IPS-18c (cell line): Measurements from ENCODE around the gene PLA2G4A.

Experiments used
- H3K4me3 ChIP-seq: 2 replicates; pipeline ENCODE4 v1.7.0; 2013; ENCODE audit warnings: low read depth, mild to moderate bottlenecking, low read length, moderate library complexity; ENCODE audit not compliant: insufficient read depth
- H3K9me3 ChIP-seq: one replicate; pipeline ENCODE4 v1.6.1; 2013; ENCODE audit warnings: mild to moderate bottlenecking, low read length, moderate library complexity; ENCODE audit not compliant: control insufficient read depth, insufficient read depth

PLA2G4A gene

DNA sequence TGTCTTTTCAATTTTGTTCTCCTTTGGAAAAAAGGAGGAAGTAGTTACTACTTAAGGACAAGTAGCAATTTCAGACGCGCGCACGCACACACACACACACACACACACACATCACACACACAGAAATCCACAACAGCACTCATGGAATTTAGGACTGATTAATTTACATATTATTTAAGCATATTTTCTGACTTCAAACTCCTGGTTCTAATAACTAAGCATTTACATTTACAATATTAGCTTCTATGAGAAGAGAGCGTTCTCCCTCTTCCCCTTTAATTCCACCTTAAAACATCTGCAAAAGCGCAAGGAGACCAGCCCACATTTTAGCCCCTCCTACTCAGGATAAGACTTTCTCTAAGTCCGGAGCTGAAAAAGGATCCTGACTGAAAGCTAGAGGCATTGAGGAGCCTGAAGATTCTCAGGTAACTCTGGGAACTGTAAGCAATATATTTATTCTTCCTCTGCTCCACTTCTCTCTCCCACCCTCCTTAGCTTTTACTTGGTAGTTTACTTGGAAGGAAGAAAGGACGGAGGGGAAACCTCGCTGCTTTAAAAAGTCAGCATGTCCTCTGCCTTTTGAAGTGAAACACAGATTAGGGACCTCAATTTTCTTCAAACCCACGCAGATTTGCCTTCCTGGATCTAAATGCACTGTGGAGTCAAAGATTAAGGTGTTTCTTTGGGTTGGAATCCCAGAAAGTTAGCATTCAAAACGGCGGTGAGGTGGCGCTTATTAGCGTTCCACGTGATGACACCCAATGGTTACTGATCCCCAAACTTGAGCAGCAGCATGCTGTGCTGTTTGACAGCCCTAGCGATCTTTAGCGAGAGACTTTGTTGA lies at the start of gene PLA2G4A:
TSS of gene PLA2G4A (plus strand) at position 339 of the 844 bp plus-strand sequence. CDS start 25,406 bp downstream, outside the sequence.
- peak within 1 kb of the TSS; percentile 49 for H3K4me3 ChIP-seq
- H3K9me3 ChIP-seq = no peaks in the 10 kb centered on the region

DNA sequence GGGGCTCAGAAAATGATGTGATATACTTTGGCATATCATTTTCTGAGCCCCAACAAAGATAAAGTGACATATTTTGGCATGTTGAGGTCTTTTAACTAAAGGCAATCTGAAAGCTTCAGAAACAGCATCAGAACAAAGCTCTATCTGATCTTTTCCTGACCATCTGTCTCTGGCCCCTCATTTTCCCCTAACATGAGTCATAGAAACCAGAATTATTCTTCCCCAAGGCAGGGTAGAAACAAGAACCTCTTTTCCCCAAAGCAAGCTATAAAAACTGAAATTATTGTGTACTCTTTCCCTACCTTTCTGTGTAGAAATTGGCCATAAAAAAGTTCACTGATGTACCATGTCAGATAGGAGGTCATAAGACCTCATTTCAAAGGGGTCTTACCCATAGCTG lies 48.7 kb upstream of the PLA2G4A start:
- H3K4me3 ChIP-seq = no peak overlapping the region
- no peaks in the 10 kb centered on the region for H3K9me3 ChIP-seq

DNA sequence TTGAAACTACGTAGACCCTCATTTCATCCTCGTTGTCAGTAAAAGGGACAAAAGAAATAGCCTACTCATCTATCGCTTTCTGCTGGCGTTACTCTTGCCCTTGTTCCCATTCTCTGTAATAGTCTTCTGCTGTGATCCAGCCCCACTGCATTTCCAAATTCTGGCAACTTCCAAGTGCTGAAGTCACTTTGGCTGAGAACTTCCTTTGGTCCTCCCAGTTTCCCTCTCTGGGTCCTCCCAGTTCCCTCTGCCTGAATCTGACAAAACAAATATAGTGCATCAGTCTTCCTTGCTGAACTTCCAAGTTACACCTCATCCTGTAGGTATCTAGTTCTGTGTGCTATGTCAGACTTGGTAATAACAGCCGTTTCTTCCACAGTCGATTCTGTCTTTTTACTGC lies 47.0 kb upstream of the PLA2G4A start:
- no peaks in the 10 kb centered on the region for H3K9me3 ChIP-seq
- H3K4me3 ChIP-seq = no peak overlapping the region

DNA sequence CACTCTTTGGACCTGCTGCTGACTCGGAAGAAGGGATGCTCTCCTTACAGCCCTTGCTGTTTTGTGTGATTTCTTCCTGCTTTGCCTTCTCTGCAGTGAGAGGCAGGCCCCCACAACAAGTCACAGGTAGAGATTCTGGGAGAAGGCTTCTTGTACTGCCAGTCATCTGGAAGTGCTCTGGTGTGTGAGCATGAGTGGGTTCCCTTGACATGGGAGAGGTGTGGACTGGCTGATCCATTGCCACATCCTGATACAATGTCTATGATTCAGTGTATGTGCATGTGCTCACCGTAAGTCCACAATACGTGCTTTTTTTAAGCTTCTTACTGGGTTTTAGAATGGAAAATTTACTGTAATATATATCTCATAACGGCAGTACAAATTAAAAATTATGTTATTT lies 46.0 kb upstream of the PLA2G4A start:
- H3K9me3 ChIP-seq = no peaks in the 10 kb centered on the region
- no peak overlapping the region for H3K4me3 ChIP-seq

DNA sequence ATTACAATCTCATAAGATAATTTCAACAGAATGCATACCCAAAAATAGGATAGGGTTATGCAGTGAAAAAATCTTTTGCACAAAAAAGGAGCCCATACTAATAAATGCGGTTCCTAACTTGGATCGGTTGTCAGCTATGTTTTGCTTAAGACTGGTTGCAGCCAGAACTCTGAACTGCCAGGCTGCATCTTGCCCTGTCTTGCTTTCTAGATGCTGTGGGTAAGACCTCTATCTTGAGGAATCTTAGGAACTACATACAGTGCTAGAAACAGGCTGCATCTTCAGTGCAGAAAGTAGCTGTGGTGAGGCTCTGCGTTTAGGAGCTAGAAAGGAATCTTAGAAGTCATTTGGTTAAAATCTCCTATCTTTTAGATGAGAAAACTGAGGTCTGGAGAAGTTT lies 45.6 kb upstream of the PLA2G4A start:
- Histone ChIP-seq H3K4me3 (no peak overlapping the region), H3K9me3 (no peaks in the 10 kb centered on the region)

DNA sequence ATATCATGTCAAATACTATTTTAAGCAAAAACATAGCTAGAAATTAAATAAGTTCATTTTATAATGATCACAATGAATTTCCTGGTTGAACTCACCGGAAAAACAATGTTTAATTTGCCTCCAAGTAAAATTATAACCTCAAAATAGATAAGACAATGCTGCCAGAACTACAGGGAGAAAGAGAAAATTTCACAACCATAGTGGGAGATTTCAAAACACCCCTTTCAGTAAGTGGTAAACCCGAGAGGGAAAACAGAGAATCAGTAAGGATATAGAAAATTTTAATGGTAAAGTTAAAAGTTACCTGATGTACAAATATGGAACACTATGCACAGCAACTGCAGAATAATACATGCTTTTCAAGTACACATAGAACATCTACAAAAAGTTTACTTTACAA lies 43.2 kb upstream of the PLA2G4A start:
- Histone ChIP-seq H3K9me3 (no peaks in the 10 kb centered on the region), H3K4me3 (no peak overlapping the region)

DNA sequence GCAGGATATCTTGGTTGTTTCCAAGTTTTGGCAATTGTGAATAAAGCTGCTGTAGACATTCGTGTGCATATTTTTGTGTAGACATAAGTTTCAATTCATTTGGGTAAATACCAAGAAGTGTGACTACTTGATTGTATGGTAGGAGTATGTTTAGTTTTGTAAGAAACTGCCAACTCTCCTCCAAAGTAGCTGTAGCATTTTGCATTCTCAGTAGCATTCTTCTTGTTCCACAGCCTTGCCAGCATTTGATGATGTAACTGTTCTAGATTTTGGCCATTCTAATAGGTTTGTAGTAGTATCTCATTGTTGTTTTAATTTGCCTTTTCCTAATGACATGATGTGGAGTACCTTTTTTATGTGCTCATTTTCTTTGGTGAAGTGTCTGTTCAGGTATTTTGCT lies 38.6 kb upstream of the PLA2G4A start:
- Histone ChIP-seq H3K4me3 (no peak overlapping the region), H3K9me3 (no peaks in the 10 kb centered on the region)

DNA sequence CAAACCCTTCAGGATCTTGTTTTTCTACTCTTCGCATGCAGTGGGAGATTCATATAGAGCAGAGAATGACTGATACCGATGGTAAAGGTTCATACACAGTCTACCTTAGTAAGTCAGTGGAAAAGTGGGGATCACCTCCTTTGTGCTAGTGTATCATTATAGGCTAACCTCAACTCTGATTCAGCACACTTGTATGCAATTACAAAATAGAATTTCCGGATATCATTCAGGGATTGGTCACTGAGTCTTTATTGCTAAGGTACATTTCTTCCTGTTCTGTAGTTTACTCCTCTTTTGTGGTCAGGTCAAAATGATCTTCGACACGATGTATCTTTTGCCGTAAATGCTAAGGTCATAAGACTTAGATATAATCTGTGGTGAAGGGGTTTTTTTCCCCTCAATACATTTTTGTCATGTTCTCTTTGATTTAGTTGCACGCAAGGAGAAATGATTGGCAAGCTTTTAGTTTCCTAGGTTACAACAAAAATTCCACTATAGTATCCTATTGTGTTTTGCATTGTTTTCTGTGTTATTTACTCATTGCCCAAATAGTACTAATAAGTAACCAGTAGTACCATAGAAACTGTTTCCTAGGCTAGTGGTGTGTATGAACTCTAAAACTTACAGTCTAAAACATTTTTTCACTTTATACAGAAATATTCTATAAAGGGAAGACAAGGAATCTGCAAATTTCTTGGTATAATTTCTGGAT lies 35.7 kb upstream of the PLA2G4A start:
- Histone ChIP-seq H3K9me3 (no peaks in the 10 kb centered on the region), H3K4me3 (no peak overlapping the region)

DNA sequence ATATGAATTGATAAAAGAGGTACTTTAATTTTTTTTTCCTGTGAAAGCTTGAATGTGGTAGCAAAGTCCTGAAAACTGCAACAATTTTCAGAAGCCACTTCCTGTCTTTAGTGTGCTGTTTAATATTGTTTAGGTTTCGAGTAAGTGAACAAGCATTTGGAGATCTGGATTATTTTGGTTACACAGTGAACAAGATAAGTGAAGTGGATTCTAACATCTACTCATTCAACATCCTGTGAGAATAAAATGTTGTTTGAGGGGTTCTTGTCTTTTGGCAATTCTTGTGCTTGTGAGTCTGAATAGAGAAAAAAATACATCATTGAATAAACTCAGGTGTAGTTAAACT lies 35.2 kb upstream of the PLA2G4A start:
- H3K4me3 ChIP-seq = no peak overlapping the region
- no peaks in the 10 kb centered on the region for H3K9me3 ChIP-seq

DNA sequence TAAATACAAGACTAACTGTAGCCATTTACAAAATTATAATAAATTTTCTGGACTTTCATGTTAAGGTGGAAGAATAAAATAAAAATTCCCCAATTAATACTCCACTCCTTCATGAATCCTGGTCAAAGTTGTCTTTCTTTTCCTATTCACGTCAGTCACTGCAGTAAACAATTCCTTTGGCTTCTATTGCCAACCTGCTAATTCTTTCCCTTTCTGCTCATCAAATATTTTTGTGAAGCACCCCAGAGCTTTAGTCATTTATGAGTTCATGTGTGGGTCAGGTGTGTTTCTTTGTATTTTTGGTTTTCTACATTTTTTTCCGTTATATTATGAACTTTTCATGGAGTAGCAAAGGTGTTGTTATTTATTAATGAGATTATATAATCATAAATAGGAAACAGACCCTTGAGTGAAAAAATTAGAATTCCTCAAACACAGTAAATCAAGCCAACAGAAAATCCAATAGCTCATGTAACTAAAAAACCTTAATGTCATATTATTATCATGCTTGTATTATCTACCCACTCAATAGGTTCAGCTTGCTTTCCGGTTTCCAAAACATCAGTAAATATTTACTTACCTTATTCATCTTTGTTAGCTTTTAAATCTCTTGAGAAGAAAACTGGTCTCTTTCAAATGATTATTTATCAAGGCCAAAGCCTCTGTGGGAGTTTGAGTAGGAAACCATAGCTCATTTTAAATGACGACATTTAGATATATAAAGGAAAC lies 29.6 kb upstream of the PLA2G4A start:
- Histone ChIP-seq H3K4me3 (no peak overlapping the region), H3K9me3 (no peaks in the 10 kb centered on the region)

DNA sequence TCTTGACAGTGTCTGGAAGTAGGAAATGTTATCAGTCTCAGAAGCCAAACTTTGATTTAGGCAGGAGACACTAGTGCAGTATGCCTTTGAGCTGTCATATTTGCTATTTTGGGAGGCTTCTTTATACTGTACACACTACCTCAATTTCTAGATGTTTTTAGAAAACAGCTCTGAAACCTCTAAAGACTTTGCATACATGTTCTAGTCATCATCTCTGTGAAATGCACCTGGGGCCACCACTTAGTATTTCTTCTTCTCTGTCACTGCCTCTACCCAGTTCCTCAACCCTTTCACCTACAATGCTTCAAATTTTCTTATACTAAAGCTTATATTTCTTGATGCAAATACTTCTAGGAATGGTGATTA lies 29.1 kb upstream of the PLA2G4A start:
- H3K4me3 ChIP-seq = no peak overlapping the region
- H3K9me3 ChIP-seq = no peaks in the 10 kb centered on the region

DNA sequence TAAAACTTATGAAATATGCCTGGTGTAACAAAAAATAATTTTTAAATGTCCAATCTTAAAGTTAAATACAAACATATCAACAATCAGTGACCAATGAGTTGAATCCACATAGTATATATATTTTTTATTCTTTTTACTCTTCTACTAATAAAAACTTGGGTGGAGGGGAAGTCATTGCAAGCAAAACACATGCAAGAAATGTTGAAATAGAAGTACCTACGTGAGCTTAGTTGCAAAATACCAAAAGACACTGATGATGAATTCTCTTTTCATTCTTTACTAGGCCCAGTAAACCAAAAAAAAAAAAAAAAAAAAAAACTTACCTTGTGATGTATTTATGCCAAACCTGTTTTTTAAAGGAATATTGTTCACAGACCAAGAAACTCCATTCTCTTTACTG lies 26.4 kb upstream of the PLA2G4A start:
- Histone ChIP-seq H3K9me3 (no peaks in the 10 kb centered on the region), H3K4me3 (no peak overlapping the region)

DNA sequence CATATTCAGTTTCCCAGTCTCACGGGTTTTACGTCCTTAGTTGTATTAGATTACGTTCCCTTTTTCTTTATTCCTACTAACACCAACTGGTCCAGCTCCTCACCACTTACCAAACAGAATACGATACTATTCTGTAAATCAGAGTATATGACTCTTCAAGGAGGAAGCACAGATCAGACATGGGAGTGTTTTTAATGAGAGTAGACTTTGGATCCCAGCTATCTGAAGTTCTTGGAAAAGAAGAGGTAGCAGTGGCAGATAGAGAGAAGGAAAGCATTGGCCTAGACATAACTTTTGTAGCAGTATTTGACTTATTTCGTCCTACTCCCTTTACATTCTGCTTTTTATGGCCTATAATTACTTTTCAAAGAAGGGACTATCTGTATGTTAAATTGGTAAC lies 24.1 kb upstream of the PLA2G4A start:
- Histone ChIP-seq H3K9me3 (no peaks in the 10 kb centered on the region), H3K4me3 (no peak overlapping the region)

DNA sequence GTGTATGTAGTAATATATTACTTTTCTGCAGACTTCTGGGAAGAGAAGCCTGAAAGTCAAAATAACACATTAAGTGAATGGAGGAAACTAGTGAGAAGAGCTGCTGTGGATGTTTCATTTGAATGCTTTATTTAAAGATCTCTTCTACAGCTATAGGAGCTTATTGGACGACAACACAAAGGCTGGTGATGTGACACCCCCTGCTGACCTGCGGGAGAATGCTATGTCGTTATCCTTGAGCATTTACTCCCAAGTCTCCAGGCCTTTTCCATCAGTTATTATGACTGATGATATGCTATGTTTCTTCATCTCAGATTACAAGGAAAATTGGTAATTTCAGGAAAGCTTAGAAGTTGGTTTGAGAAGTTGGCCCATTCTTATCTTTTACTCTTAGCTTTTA lies 22.3 kb upstream of the PLA2G4A start:
- Histone ChIP-seq H3K4me3 (no peak overlapping the region), H3K9me3 (no peaks in the 10 kb centered on the region)

DNA sequence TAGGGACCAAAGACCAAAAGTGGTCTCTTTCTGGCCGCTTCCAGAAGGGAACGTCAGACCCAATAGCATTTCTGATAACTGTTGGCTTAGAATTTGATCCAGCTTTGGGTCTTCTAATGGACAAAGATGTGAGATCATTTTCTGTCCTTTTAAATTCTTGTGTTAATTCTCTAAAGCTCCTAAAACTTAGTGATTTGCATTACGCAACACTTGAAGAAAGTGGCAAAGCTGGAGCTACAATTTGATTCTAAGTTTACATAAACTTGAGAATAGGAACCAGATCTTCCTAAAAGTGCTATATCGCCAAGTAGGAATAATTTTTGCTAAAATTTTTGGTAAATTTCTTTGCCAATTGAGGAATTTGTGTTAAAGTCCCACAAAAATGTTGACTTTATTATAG lies 21.6 kb upstream of the PLA2G4A start:
- Histone ChIP-seq H3K4me3 (no peak overlapping the region), H3K9me3 (no peaks in the 10 kb centered on the region)

DNA sequence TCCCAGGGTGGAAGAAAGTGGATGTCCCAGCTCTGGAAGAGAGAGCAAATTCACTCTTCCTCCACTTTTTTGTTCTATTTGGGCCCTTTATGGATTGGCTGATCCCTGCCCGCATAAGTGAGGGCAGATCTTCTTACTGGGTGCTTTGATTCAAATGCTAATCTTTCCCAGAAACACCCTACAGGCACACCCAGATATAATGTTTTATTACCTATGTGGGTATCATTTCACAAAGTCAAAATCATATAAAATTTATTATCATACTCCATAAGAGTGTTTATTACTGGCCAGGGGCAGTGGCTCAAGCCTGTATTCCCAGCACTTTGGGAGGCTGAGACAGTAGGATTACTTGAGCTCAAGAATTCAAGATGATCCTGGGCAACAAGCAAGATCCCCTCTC lies 16.9 kb upstream of the PLA2G4A start:
- no peaks in the 10 kb centered on the region for H3K9me3 ChIP-seq
- no peak overlapping the region for H3K4me3 ChIP-seq

DNA sequence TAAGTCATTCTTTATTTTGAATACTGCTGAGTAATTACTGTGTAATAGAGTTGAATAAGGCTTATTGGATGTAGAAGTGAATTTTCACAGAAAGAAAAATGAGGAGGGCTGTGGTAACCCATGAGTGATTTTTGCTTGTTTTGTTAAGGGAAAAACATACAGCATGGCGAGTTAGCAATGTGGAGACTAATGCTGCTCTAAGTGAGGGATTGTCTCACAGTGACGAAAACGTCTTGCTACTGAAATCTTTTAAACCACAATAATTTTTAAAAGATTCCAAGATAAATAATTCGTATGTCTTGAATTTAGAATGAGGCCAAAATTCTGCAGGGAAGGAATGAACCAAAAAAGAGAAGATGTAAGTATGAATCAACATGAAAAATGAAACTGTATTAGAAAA lies 16.2 kb upstream of the PLA2G4A start:
- no peak overlapping the region for H3K4me3 ChIP-seq
- H3K9me3 ChIP-seq = no peaks in the 10 kb centered on the region

DNA sequence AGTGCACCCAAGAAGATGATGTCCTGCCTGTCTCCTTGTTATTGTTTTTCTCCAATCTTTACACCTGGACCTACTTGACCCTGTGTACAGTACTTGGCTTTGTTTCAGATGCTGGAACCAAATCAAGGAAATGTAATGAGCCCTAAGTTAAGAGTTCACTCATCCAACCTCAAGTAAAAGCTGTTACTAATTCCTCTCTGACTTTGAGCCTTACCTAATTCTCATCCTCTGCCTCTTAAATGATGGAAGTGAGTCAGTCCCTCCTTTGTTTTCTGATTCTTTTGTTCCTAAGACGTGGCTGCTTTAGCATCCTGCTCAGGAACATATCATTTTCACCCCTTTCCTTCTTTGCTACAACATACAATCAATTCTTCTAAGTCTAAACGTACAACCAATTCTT lies 15.3 kb upstream of the PLA2G4A start:
- Histone ChIP-seq H3K4me3 (no peak overlapping the region), H3K9me3 (no peaks in the 10 kb centered on the region)
